H9 (cell line): ENCODE measurements around the gene ADAMTS8. TPM values are rescaled to one million over a fixed set of nuclear protein-coding genes. Genes with fewer than 3 reads are reported as not detected.

Experiments
- DNase-seq: peaks from one replicate; pipeline ENCODE4 v3.0.0-alpha.2; 2017
- H2AFZ ChIP-seq: one replicate; pipeline ENCODE4 v1.6.1; 2013; ENCODE audit warnings: mild to moderate bottlenecking, low read length, control low read depth, moderate library complexity
- H2AK5ac ChIP-seq: 2 replicates; pipeline ENCODE4 v1.6.1; 2013; ENCODE audit warnings: low read length, control low read depth, mixed read lengths; ENCODE audit not compliant: insufficient read length
- H2BK120ac ChIP-seq: one replicate; pipeline ENCODE4 v1.6.1; 2013; ENCODE audit warnings: low read depth, mild to moderate bottlenecking, low read length, control low read depth, inconsistent platforms; ENCODE audit not compliant: poor library complexity, severe bottlenecking
- H2BK12ac ChIP-seq: 2 replicates; pipeline ENCODE4 v1.6.1; 2013; ENCODE audit warnings: low read length, control low read depth, mixed read lengths, low read depth; ENCODE audit not compliant: insufficient read length
- H2BK15ac ChIP-seq: 2 replicates; pipeline ENCODE4 v1.6.1; 2013; ENCODE audit warnings: low read depth, low read length, control low read depth
- H2BK20ac ChIP-seq: one replicate; pipeline ENCODE4 v1.6.1; 2013; ENCODE audit warnings: low read depth, mild to moderate bottlenecking, low read length, control low read depth, inconsistent platforms; ENCODE audit not compliant: poor library complexity, severe bottlenecking
- H2BK5ac ChIP-seq: 2 replicates; pipeline ENCODE4 v1.6.1; 2013; ENCODE audit warnings: low read length, control low read depth, mixed read lengths; ENCODE audit not compliant: insufficient read length
- H3K14ac ChIP-seq: 2 replicates; pipeline ENCODE4 v1.6.1; 2013; ENCODE audit warnings: low read length, control low read depth; ENCODE audit not compliant: insufficient read depth
- H3K18ac ChIP-seq: 2 replicates; pipeline ENCODE4 v1.6.1; 2013; ENCODE audit warnings: low read depth, mild to moderate bottlenecking, mixed read lengths, low read length, control low read depth; ENCODE audit not compliant: insufficient read length
- H3K23ac ChIP-seq: 2 replicates; pipeline ENCODE4 v1.6.1; 2013; ENCODE audit warnings: low read length, control low read depth, mixed read lengths, low read depth; ENCODE audit not compliant: insufficient read length
- H3K23me2 ChIP-seq: 2 replicates; pipeline ENCODE4 v1.6.1; 2013; ENCODE audit warnings: low read depth, mild to moderate bottlenecking, mixed read lengths, low read length, control low read depth; ENCODE audit not compliant: insufficient read length, poor library complexity, severe bottlenecking
- H3K27ac ChIP-seq: 2 replicates; pipeline ENCODE4 v1.5.1; 2013; ENCODE audit warnings: low read length, control low read depth, mixed read lengths, low read depth; ENCODE audit not compliant: insufficient read length
- H3K27me3 ChIP-seq: 2 replicates; pipeline ENCODE4 v1.6.1; 2013; ENCODE audit warnings: low read length, control low read depth, inconsistent platforms; ENCODE audit not compliant: insufficient read depth
- H3K4ac ChIP-seq: 2 replicates; pipeline ENCODE4 v1.6.1; 2013; ENCODE audit warnings: low read depth, mild to moderate bottlenecking, control low read depth, inconsistent platforms, low read length, moderate library complexity
- H3K4me1 ChIP-seq: 2 replicates; pipeline ENCODE4 v1.6.1; 2013; ENCODE audit warnings: low read length, control low read depth, inconsistent platforms; ENCODE audit not compliant: insufficient read depth
- H3K4me2 ChIP-seq: 2 replicates; pipeline ENCODE4 v1.6.1; 2013; ENCODE audit warnings: low read length, control low read depth, mixed read lengths; ENCODE audit not compliant: insufficient read length, insufficient read depth
- H3K56ac ChIP-seq: 2 replicates; pipeline ENCODE4 v1.6.1; 2013; ENCODE audit warnings: low read depth, mild to moderate bottlenecking, mixed read lengths, low read length, control low read depth; ENCODE audit not compliant: insufficient read length
- H3K79me1 ChIP-seq: 2 replicates; pipeline ENCODE4 v1.6.1; 2013; ENCODE audit warnings: low read depth, mild to moderate bottlenecking, moderate library complexity, low read length, control low read depth, inconsistent platforms; ENCODE audit not compliant: insufficient read depth, poor library complexity, severe bottlenecking
- H3K79me2 ChIP-seq: 2 replicates; pipeline ENCODE4 v1.6.1; 2013; ENCODE audit warnings: low read length, control low read depth, inconsistent platforms; ENCODE audit not compliant: insufficient read depth
- H3K9ac ChIP-seq: 2 replicates; pipeline ENCODE4 v1.6.1; 2013; ENCODE audit warnings: low read length, control low read depth, mixed read lengths; ENCODE audit not compliant: insufficient read length; ENCODE audit errors: extremely low read depth
- H3K9me3 ChIP-seq: one replicate; pipeline ENCODE4 v1.6.1; 2013; ENCODE audit warnings: low read depth, low read length, inconsistent platforms; ENCODE audit not compliant: control insufficient read depth
- H3T11ph ChIP-seq: one replicate; pipeline ENCODE4 v1.6.1; 2013; ENCODE audit warnings: mild to moderate bottlenecking, low read length, control low read depth, inconsistent platforms
- H4K20me1 ChIP-seq: one replicate; pipeline ENCODE4 v1.6.1; 2013; ENCODE audit not compliant: control insufficient read depth, insufficient read length, insufficient read depth
- H4K5ac ChIP-seq: 2 replicates; pipeline ENCODE4 v1.6.1; 2013; ENCODE audit warnings: low read depth, mild to moderate bottlenecking, mixed read lengths, low read length, control low read depth; ENCODE audit not compliant: insufficient read length
- H4K8ac ChIP-seq: replicated peaks from 2 replicates; pipeline ENCODE4 v1.6.1; 2013; ENCODE audit warnings: low read length, control low read depth, mixed read lengths, low read depth; ENCODE audit not compliant: insufficient read length
- H4K91ac ChIP-seq: 2 replicates; pipeline ENCODE4 v1.6.1; 2013; ENCODE audit warnings: low read depth, mild to moderate bottlenecking, moderate library complexity, mixed read lengths, low read length, control low read depth; ENCODE audit not compliant: insufficient read length
- H3K27ac Mint-ChIP-seq, 3 experiments: 2 replicates in 2 of 3; 3 replicates in 1 of 3; pipeline ENCODE4 v1.8.0; 2020 to 2021; ENCODE audit warnings: mixed read lengths in 3 of 3, mild to moderate bottlenecking in 1 of 3, moderate library complexity in 1 of 3
- H3K27me3 Mint-ChIP-seq: 2 replicates; pipeline ENCODE4 v1.8.0; 2021; ENCODE audit warnings: low read depth, mild to moderate bottlenecking, moderate library complexity, mixed read lengths
- H3K36me3 Mint-ChIP-seq, 3 experiments: 2 replicates in 2 of 3; 3 replicates in 1 of 3; pipeline ENCODE4 v1.8.0; 2020 to 2021; ENCODE audit warnings: low read depth in 3 of 3, mixed read lengths in 3 of 3; ENCODE audit not compliant: insufficient read depth in 1 of 3
- H3K4me1 Mint-ChIP-seq, 2 experiments: 2 replicates each; pipeline ENCODE4 v1.8.0; 2020; ENCODE audit warnings: mixed read lengths in 2 of 2
- H3K4me3 Mint-ChIP-seq, 2 experiments: 2 replicates in 1 of 2; 3 replicates in 1 of 2; pipeline ENCODE4 v1.8.0; 2020 to 2021; ENCODE audit warnings: mild to moderate bottlenecking in 2 of 2, mixed read lengths in 2 of 2, moderate library complexity in 1 of 2
- H3K9me3 Mint-ChIP-seq, 2 experiments: 2 replicates in 1 of 2; 3 replicates in 1 of 2; pipeline ENCODE4 v1.8.0; 2020; ENCODE audit warnings: mild to moderate bottlenecking in 2 of 2, mixed read lengths in 2 of 2, moderate library complexity in 1 of 2
- CTCF ChIP-seq: fragments of 200-600 bp; sonication (generic); conservative IDR thresholded peaks from 3 replicates; pipeline ENCODE4 v1.8.0; 2021; ENCODE audit warnings: antibody characterized with exemption, mild to moderate bottlenecking
- WGBS: extraction: QIAGEN DNeasy Blood & Tissue Kit; methylation state at CpG from one replicate; pipeline ENCODE4 v1.1.7; 2013; ENCODE audit warnings: missing lambda C conversion rate, low lambda C conversion rate, mixed read lengths; ENCODE audit not compliant: insufficient read length; ENCODE audit errors: extremely low coverage; 5-methylcytosine and 5-hydroxymethylcytosine counted together
- total RNA-seq: library from RNA; stranded (reverse); gene quantifications from 2 replicates; pipeline ENCODE4 v1.2.1, GENCODE V29; 2021

The ADAMTS8 gene
- total RNA-seq, 1 experiment from 2014 or later, result 5.0 TPM

- no peak overlapping the region for H2BK12ac ChIP-seq
- no peak overlapping the region for H2BK20ac ChIP-seq
- Mint-ChIP-seq H3K27me3 (peaks cover 12% of the 10 kb centered on the region), H3K9me3 (no peaks in the 10 kb centered on the region; a peak in 2 of 5 replicates), H3K27ac (peak overlapping the region; percentile 23 to 36 (median 28); a peak in 4 of 7 replicates), H3K4me3 (no peak overlapping the region), H3K36me3 (peaks cover 0 to 15% (median 0%) of the 10 kb centered on the region in 3 experiments; a peak in 3 of 7 replicates), H3K4me1 (peaks cover 21 to 38% of the 10 kb centered on the region in 2 experiments)
- no peak overlapping the region for H2BK5ac ChIP-seq
- H3K14ac ChIP-seq, result no peak overlapping the region
- no peaks in the 10 kb centered on the region for H3K79me1 ChIP-seq
- H3K23ac ChIP-seq, result no peak overlapping the region
- no peaks in the 10 kb centered on the region for H3K4me1 ChIP-seq
- H2AFZ ChIP-seq, result no peak overlapping the region
- no peak overlapping the region for H4K8ac ChIP-seq
- H3K27me3 ChIP-seq, result no peaks in the 10 kb centered on the region
- H4K20me1 ChIP-seq, result no peaks in the 10 kb centered on the region
- TF ChIP-seq CTCF, result no peak
- H3K56ac ChIP-seq, result no peak overlapping the region
- no peak for DNase-seq
- no peaks in the 10 kb centered on the region for H3K9me3 ChIP-seq
- no peak overlapping the region for H3K27ac ChIP-seq
- no peaks in the 10 kb centered on the region for H3K23me2 ChIP-seq
- no peak overlapping the region for H3K18ac ChIP-seq
- no peak overlapping the region for H3K4me2 ChIP-seq
- H2BK15ac ChIP-seq, result no peak overlapping the region; the same call in 1 of the 2 replicates
- H3K9ac ChIP-seq, result no peak overlapping the region
- no peaks in the 10 kb centered on the region for H3K79me2 ChIP-seq
- no peak overlapping the region for H3T11ph ChIP-seq
- no peak overlapping the region for H2AK5ac ChIP-seq
- no peak overlapping the region for H3K4ac ChIP-seq
- no CpG with 5 or more reads among the region's 12 CpGs for WGBS
- no peak overlapping the region for H4K91ac ChIP-seq
- no peak overlapping the region for H4K5ac ChIP-seq
- no peak overlapping the region for H2BK120ac ChIP-seq
These were observed 11.9 kb downstream of the ADAMTS8 start for GRCh38 chr11:130416530-130416882.
